Mesendoderm (in vitro differentiated cells): Measurements from ENCODE around the gene KPNA3.

Source experiments
- DNase-seq: peaks from one replicate; pipeline ENCODE4 v3.0.0; 2013
- H2AK5ac ChIP-seq: 2 replicates; pipeline ENCODE4 v1.6.1; 2013; ENCODE audit warnings: low read length, inconsistent platforms
- H2BK120ac ChIP-seq: 2 replicates; pipeline ENCODE4 v1.6.1; 2013; ENCODE audit warnings: low read depth, mild to moderate bottlenecking, low read length, moderate library complexity, mixed read lengths
- H2BK15ac ChIP-seq: replicated peaks from 2 replicates; pipeline ENCODE4 v1.6.1; 2013; ENCODE audit warnings: low read depth, mild to moderate bottlenecking, moderate library complexity
- H2BK5ac ChIP-seq: 2 replicates; pipeline ENCODE4 v1.6.1; 2013; ENCODE audit warnings: low read length, inconsistent platforms
- H3K18ac ChIP-seq: 2 replicates; pipeline ENCODE4 v1.6.1; 2013; ENCODE audit warnings: mild to moderate bottlenecking, low read length, mixed read lengths
- H3K23ac ChIP-seq: one replicate; pipeline ENCODE4 v1.6.1; 2013; ENCODE audit warnings: low read length
- H3K27ac ChIP-seq: 2 replicates; pipeline ENCODE4 v1.5.1; 2013; ENCODE audit warnings: low read depth, mild to moderate bottlenecking, inconsistent platforms, low read length, moderate library complexity
- H3K27me3 ChIP-seq: 2 replicates; pipeline ENCODE4 v1.6.1; 2013; ENCODE audit warnings: low read length, control low read depth, mild to moderate bottlenecking, inconsistent platforms; ENCODE audit not compliant: insufficient read depth, poor library complexity
- H3K36me3 ChIP-seq: 2 replicates; pipeline ENCODE4 v1.6.1; 2013; ENCODE audit warnings: low read length, inconsistent platforms; ENCODE audit not compliant: control insufficient read depth, insufficient read depth
- H3K4ac ChIP-seq: one replicate; pipeline ENCODE4 v1.6.1; 2013; ENCODE audit warnings: low read depth, mild to moderate bottlenecking, low read length, moderate library complexity
- H3K4me1 ChIP-seq: 2 replicates; pipeline ENCODE4 v1.6.1; 2013; ENCODE audit warnings: low read depth, low read length, inconsistent platforms; ENCODE audit not compliant: control insufficient read depth
- H3K4me2 ChIP-seq: 2 replicates; pipeline ENCODE4 v1.6.1; 2013; ENCODE audit warnings: low read length
- H3K4me3 ChIP-seq: 2 replicates; pipeline ENCODE4 v1.5.1; 2013; ENCODE audit warnings: mild to moderate bottlenecking, low read length
- H3K56ac ChIP-seq: one replicate; pipeline ENCODE4 v1.6.1; 2013; ENCODE audit warnings: low read length
- H3K79me1 ChIP-seq: 2 replicates; pipeline ENCODE4 v1.6.1; 2013; ENCODE audit warnings: low read length, inconsistent platforms
- H3K79me2 ChIP-seq: 2 replicates; pipeline ENCODE4 v1.6.1; 2013; ENCODE audit warnings: mild to moderate bottlenecking, low read length; ENCODE audit not compliant: control insufficient read depth, insufficient read depth
- H3K9ac ChIP-seq: 2 replicates; pipeline ENCODE4 v1.6.1; 2013; ENCODE audit warnings: low read length, inconsistent platforms
- H4K5ac ChIP-seq: one replicate; pipeline ENCODE4 v1.6.1; 2013; ENCODE audit warnings: low read length
- H4K8ac ChIP-seq: one replicate; pipeline ENCODE4 v1.6.1; 2013; ENCODE audit warnings: low read depth, mild to moderate bottlenecking, control low read depth, low read length, moderate library complexity
- WGBS: extraction: QIAGEN DNeasy Blood & Tissue Kit; methylation state at CpG from one replicate; pipeline ENCODE4 v1.1.7; 2013; ENCODE audit warnings: low lambda C conversion rate, missing lambda C conversion rate; ENCODE audit not compliant: insufficient coverage; ENCODE audit errors: extremely low coverage; 5-methylcytosine and 5-hydroxymethylcytosine counted together

The KPNA3 gene

GRCh38 chr13:49670828-49671227 lies 121.7 kb downstream of the KPNA3 start:
- Histone ChIP-seq H3K36me3 (peaks cover 2% of the 10 kb centered on the region), H3K18ac (no peak overlapping the region), H4K5ac (no peak overlapping the region), H3K4me3 (no peak overlapping the region), H4K8ac (no peak overlapping the region), H3K27me3 (no peaks in the 10 kb centered on the region), H3K79me2 (peaks cover 9% of the 10 kb centered on the region), H2BK15ac (no peak overlapping the region), H2BK5ac (no peak overlapping the region), H3K4me2 (no peak overlapping the region), H3K9ac (no peak overlapping the region), H2BK120ac (no peak overlapping the region), H3K56ac (no peak overlapping the region), H3K4ac (no peak overlapping the region), H3K23ac (no peak overlapping the region), H3K79me1 (peaks cover 5% of the 10 kb centered on the region), H3K4me1 (no peaks in the 10 kb centered on the region), H2AK5ac (no peak overlapping the region), H3K27ac (no peak overlapping the region)
- no peak for DNase-seq
- no CpG with 5 or more reads among the region's 5 CpGs for WGBS

- WGBS = no CpG with 5 or more reads among the region's 5 CpGs
- H3K36me3 ChIP-seq = no peaks in the 10 kb centered on the region
These were observed 122.7 kb downstream of the KPNA3 start for GRCh38 chr13:49669735-49670309.

GRCh38 chr13:49667773-49668172 lies 124.7 kb downstream of the KPNA3 start:
- DNase-seq = no peak
- Histone ChIP-seq H2BK15ac (no peak overlapping the region), H3K79me1 (peaks cover 2% of the 10 kb centered on the region), H2BK120ac (no peak overlapping the region), H3K36me3 (no peaks in the 10 kb centered on the region), H3K4me3 (no peak overlapping the region), H3K4me1 (no peaks in the 10 kb centered on the region), H3K23ac (no peak overlapping the region), H3K4ac (no peak overlapping the region), H2AK5ac (no peak overlapping the region), H3K27ac (no peak overlapping the region), H3K27me3 (no peaks in the 10 kb centered on the region), H3K9ac (no peak overlapping the region), H4K8ac (no peak overlapping the region), H3K56ac (no peak overlapping the region), H3K4me2 (no peak overlapping the region), H3K18ac (no peak overlapping the region), H4K5ac (no peak overlapping the region), H3K79me2 (peaks cover 2% of the 10 kb centered on the region), H2BK5ac (no peak overlapping the region)
- WGBS = no CpG with 5 or more reads among the region's 2 CpGs

More at GRCh38 chr13:49669735-49670309, 122.7 kb downstream of the KPNA3 start:
- no peak overlapping the region for H3K9ac ChIP-seq
- no peaks in the 10 kb centered on the region for H3K4me1 ChIP-seq
- H2AK5ac ChIP-seq = no peak overlapping the region
- H3K18ac ChIP-seq = no peak overlapping the region
- H3K23ac ChIP-seq = no peak overlapping the region
- H4K5ac ChIP-seq = no peak overlapping the region
- H3K4me3 ChIP-seq = no peak overlapping the region
- no peak overlapping the region for H3K4me2 ChIP-seq
- DNase-seq = peak; percentile 85
- no peak overlapping the region for H2BK5ac ChIP-seq
- H3K4ac ChIP-seq = no peak overlapping the region
- no peak overlapping the region for H3K27ac ChIP-seq
- no peak overlapping the region for H2BK15ac ChIP-seq
- H3K79me2 ChIP-seq = peaks cover 4% of the 10 kb centered on the region
- no peak overlapping the region for H3K56ac ChIP-seq
- H3K27me3 ChIP-seq = no peaks in the 10 kb centered on the region
- no peak overlapping the region for H2BK120ac ChIP-seq
- H4K8ac ChIP-seq = no peak overlapping the region
- peaks cover 2% of the 10 kb centered on the region for H3K79me1 ChIP-seq

GRCh38 chr13:49664606-49665005 lies 127.9 kb downstream of the KPNA3 start:
- Histone ChIP-seq H2AK5ac (no peak overlapping the region), H3K4me3 (no peak overlapping the region), H2BK15ac (no peak overlapping the region), H3K79me1 (no peaks in the 10 kb centered on the region), H3K9ac (no peak overlapping the region), H2BK120ac (no peak overlapping the region), H3K56ac (no peak overlapping the region), H3K4me2 (no peak overlapping the region), H3K79me2 (no peaks in the 10 kb centered on the region), H2BK5ac (no peak overlapping the region), H3K23ac (no peak overlapping the region), H3K4me1 (no peaks in the 10 kb centered on the region), H3K4ac (no peak overlapping the region), H3K18ac (no peak overlapping the region), H3K27ac (no peak overlapping the region), H4K8ac (no peak overlapping the region), H3K27me3 (no peaks in the 10 kb centered on the region), H4K5ac (no peak overlapping the region), H3K36me3 (no peaks in the 10 kb centered on the region)
- peak; percentile 83 for DNase-seq
- no CpG with 5 or more reads among the region's 4 CpGs for WGBS

GRCh38 chr13:49657241-49657641 lies 135.2 kb downstream of the KPNA3 start:
- no CpG with 5 or more reads among the region's 9 CpGs for WGBS
- no peak overlapping the region for H3K9ac ChIP-seq
- no peak overlapping the region for H3K4me3 ChIP-seq
- H3K27me3 ChIP-seq = no peaks in the 10 kb centered on the region
- H3K4me2 ChIP-seq = no peak overlapping the region
- no peak overlapping the region for H4K5ac ChIP-seq
- DNase-seq = no peak
- no peaks in the 10 kb centered on the region for H3K79me2 ChIP-seq
- no peaks in the 10 kb centered on the region for H3K4me1 ChIP-seq
- H3K18ac ChIP-seq = no peak overlapping the region
- H3K79me1 ChIP-seq = no peaks in the 10 kb centered on the region
- H2AK5ac ChIP-seq = no peak overlapping the region
- no peak overlapping the region for H2BK5ac ChIP-seq
- no peak overlapping the region for H3K23ac ChIP-seq
- no peak overlapping the region for H3K27ac ChIP-seq
- no peak overlapping the region for H2BK15ac ChIP-seq
- peaks cover 1% of the 10 kb centered on the region for H3K36me3 ChIP-seq
- no peak overlapping the region for H3K56ac ChIP-seq
- no peak overlapping the region for H3K4ac ChIP-seq
- H2BK120ac ChIP-seq = no peak overlapping the region
- H4K8ac ChIP-seq = no peak overlapping the region

GRCh38 chr13:49655906-49656305 lies 136.6 kb downstream of the KPNA3 start:
- Histone ChIP-seq H2BK15ac (no peak overlapping the region), H2AK5ac (no peak overlapping the region), H3K4me2 (no peak overlapping the region), H3K79me2 (no peaks in the 10 kb centered on the region), H3K27ac (no peak overlapping the region), H2BK5ac (no peak overlapping the region), H3K4me3 (no peak overlapping the region), H3K4ac (no peak overlapping the region), H3K56ac (no peak overlapping the region), H4K8ac (no peak overlapping the region), H3K27me3 (no peaks in the 10 kb centered on the region), H3K79me1 (no peaks in the 10 kb centered on the region), H3K4me1 (no peaks in the 10 kb centered on the region), H3K9ac (no peak overlapping the region), H3K36me3 (peaks cover 1% of the 10 kb centered on the region), H3K18ac (no peak overlapping the region), H3K23ac (no peak overlapping the region), H4K5ac (no peak overlapping the region), H2BK120ac (no peak overlapping the region)
- WGBS = no CpG with 5 or more reads among the region's 3 CpGs
- DNase-seq = no peak
